ENCODE measurements around the gene TMEM121B.

Gene TMEM121B

GRCh38 chr22:17106161-17106784 lies 14.9 kb downstream of the TMEM121B start:
- peaks cover 97% of the 10 kb centered on the region for H3K36me3 ChIP-seq
- H3K27me3 ChIP-seq: no peaks in the 10 kb centered on the region
- peak overlapping the region; percentile 91 for H3K27ac ChIP-seq
- peak; percentile 44 for TF ChIP-seq CTCF (IDR thresholded peaks at IDR 0.05)
- no peaks in the 10 kb centered on the region for H3K9me3 ChIP-seq
- peak overlapping the region; percentile 58 to 63 for H3K4me3 ChIP-seq (ENCODE audit: low read depth in 1 of 2, low read length in 1 of 2)
- H3K4me1 ChIP-seq (ENCODE audit: control insufficient read depth in 1 of 2, insufficient read depth in 1 of 2, low read depth in 1 of 2, low read length in 1 of 2): peaks cover 98% of the 10 kb centered on the region in 2 experiments

- no peak for TF ChIP-seq CTCF (IDR thresholded peaks at IDR 0.05)
These were observed 15.7 kb downstream of the TMEM121B start for GRCh38 chr22:17105143-17106129.

GRCh38 chr22:17104336-17104935 lies 16.7 kb downstream of the TMEM121B start:
- TF ChIP-seq CTCF (IDR thresholded peaks at IDR 0.05): no peak
- H3K27ac ChIP-seq: peak overlapping the region; percentile 91
- H3K4me3 ChIP-seq (ENCODE audit: low read depth in 1 of 2, low read length in 1 of 2): peak overlapping the region; percentile 2 to 58
- no peaks in the 10 kb centered on the region for H3K27me3 ChIP-seq
- peaks cover 98 to 100% of the 10 kb centered on the region in 2 experiments for H3K4me1 ChIP-seq (ENCODE audit: control insufficient read depth in 1 of 2, insufficient read depth in 1 of 2, low read depth in 1 of 2, low read length in 1 of 2)
- H3K36me3 ChIP-seq: peaks cover 97% of the 10 kb centered on the region
- no peaks in the 10 kb centered on the region for H3K9me3 ChIP-seq

More at GRCh38 chr22:17105143-17106129, 15.7 kb downstream of the TMEM121B start:
- H3K4me1 ChIP-seq (ENCODE audit: control insufficient read depth in 1 of 2, insufficient read depth in 1 of 2, low read depth in 1 of 2, low read length in 1 of 2): peaks cover 98 to 100% of the 10 kb centered on the region in 2 experiments
- H3K36me3 ChIP-seq: peaks cover 97% of the 10 kb centered on the region
- peak overlapping the region; percentile 91 for H3K27ac ChIP-seq
- H3K9me3 ChIP-seq: no peaks in the 10 kb centered on the region
- H3K4me3 ChIP-seq (ENCODE audit: low read depth in 1 of 2, low read length in 1 of 2): peak overlapping the region; percentile 58 to 63
- no peaks in the 10 kb centered on the region for H3K27me3 ChIP-seq

GRCh38 chr22:17103351-17103750 lies 17.8 kb downstream of the TMEM121B start:
- Histone ChIP-seq H3K27ac (peak overlapping the region; percentile 85), H3K27me3 (no peaks in the 10 kb centered on the region), H3K9me3 (no peaks in the 10 kb centered on the region), H3K36me3 (peaks cover 97% of the 10 kb centered on the region), H3K4me1 (ENCODE audit: control insufficient read depth in 1 of 2, insufficient read depth in 1 of 2, low read depth in 1 of 2, low read length in 1 of 2) (peaks cover 98 to 100% of the 10 kb centered on the region in 2 experiments), H3K4me3 (ENCODE audit: low read depth in 1 of 2, low read length in 1 of 2) (peak overlapping the region; percentile 6 to 65)
- no peak for TF ChIP-seq CTCF (IDR thresholded peaks at IDR 0.05)

GRCh38 chr22:17102297-17102667 lies 18.9 kb downstream of the TMEM121B start:
- no peak for TF ChIP-seq CTCF (IDR thresholded peaks at IDR 0.05)
- Histone ChIP-seq H3K36me3 (peaks cover 97% of the 10 kb centered on the region), H3K4me3 (ENCODE audit: low read depth in 1 of 2, low read length in 1 of 2) (peak overlapping the region; percentile 60 to 65)

More at GRCh38 chr22:17102297-17102667, 18.9 kb downstream of the TMEM121B start:
- Histone ChIP-seq H3K9me3 (no peaks in the 10 kb centered on the region), H3K27ac (peak overlapping the region; percentile 85), H3K27me3 (no peaks in the 10 kb centered on the region), H3K4me1 (ENCODE audit: control insufficient read depth in 1 of 2, insufficient read depth in 1 of 2, low read depth in 1 of 2, low read length in 1 of 2) (peaks cover 98 to 100% of the 10 kb centered on the region in 2 experiments)

All from neutrophil (primary cell).